Measurements from ENCODE around the gene BHMT.

Gene BHMT

GRCh38 chr5:79111387-79111959, at the start of gene BHMT:
Gene BHMT (plus strand): TSS chr5:79111809. CDS start chr5:79111886, 77 bp downstream.
- DNase-seq (ENCODE audit: low spot score), result no peak

GRCh38 chr5:79062436-79062835, 49.2 kb upstream of the BHMT start:
- no peak for DNase-seq (ENCODE audit: low spot score)

GRCh38 chr5:79069488-79070349, 41.9 kb upstream of the BHMT start, which contains the start of the genes BHMT2 and DMGDH:
Gene BHMT2 (plus strand): TSS chr5:79069767. CDS start chr5:79069783, 16 bp downstream.
Gene DMGDH (minus strand): TSS chr5:79069674. CDS start chr5:79069620, 54 bp downstream.
- DNase-seq (ENCODE audit: low spot score), result no peak

- no peak for DNase-seq (ENCODE audit: low spot score)
These were observed 41.3 kb upstream of the BHMT start for GRCh38 chr5:79070350-79070667.

GRCh38 chr5:79074641-79075040, 37.0 kb upstream of the BHMT start:
- no peak for DNase-seq (ENCODE audit: low spot score)

- no peak for DNase-seq (ENCODE audit: low spot score)
These were observed 35.8 kb upstream of the BHMT start for GRCh38 chr5:79075646-79076426.

- no peak for DNase-seq (ENCODE audit: low spot score)
These were observed 34.8 kb upstream of the BHMT start for GRCh38 chr5:79076819-79077218.

- DNase-seq (ENCODE audit: low spot score), result no peak
These were observed 33.8 kb upstream of the BHMT start for GRCh38 chr5:79077680-79078365.

GRCh38 chr5:79080804-79081203, 30.8 kb upstream of the BHMT start:
- DNase-seq (ENCODE audit: low spot score), result no peak

GRCh38 chr5:79081779-79082178, 29.8 kb upstream of the BHMT start:
- no peak for DNase-seq (ENCODE audit: low spot score)

- DNase-seq (ENCODE audit: low spot score), result no peak
These were observed 25.5 kb upstream of the BHMT start for GRCh38 chr5:79086116-79086515.

GRCh38 chr5:79088507-79088906, 23.1 kb upstream of the BHMT start:
- no peak for DNase-seq (ENCODE audit: low spot score)

GRCh38 chr5:79091064-79091463, 20.5 kb upstream of the BHMT start:
- DNase-seq (ENCODE audit: low spot score), result no peak

- DNase-seq (ENCODE audit: low spot score), result no peak
These were observed 17.8 kb upstream of the BHMT start for GRCh38 chr5:79093762-79094161.

GRCh38 chr5:79105868-79106267, 5.7 kb upstream of the BHMT start:
- no peak for DNase-seq (ENCODE audit: low spot score)

GRCh38 chr5:79107020-79107796, 4.4 kb upstream of the BHMT start:
- DNase-seq (ENCODE audit: low spot score), result no peak

- DNase-seq (ENCODE audit: low spot score), result no peak
These were observed 3.5 kb upstream of the BHMT start for GRCh38 chr5:79108086-79108485.

GRCh38 chr5:79108792-79109191, 2.8 kb upstream of the BHMT start:
- no peak for DNase-seq (ENCODE audit: low spot score)

GRCh38 chr5:79109527-79110492, 1.8 kb upstream of the BHMT start:
- DNase-seq (ENCODE audit: low spot score), result peak; percentile 25
